Measurements from ENCODE around the gene ZNF454. TPM values are rescaled to one million over a fixed set of nuclear protein-coding genes. Genes with fewer than 3 reads are reported as not detected.

The ZNF454 gene
- total RNA-seq (2021) = not detected in 2 replicates
- percentile 6 among the genes with signal in this experiment for Bru-seq, nascent RNA
- percentile 3 among the genes with signal in this experiment for BruChase-seq, experiment 1, labeled RNA remaining after a 2-hour chase
- not detected for BruChase-seq, experiment 2, labeled RNA remaining after a 6-hour chase
- long read RNA-seq = 0 reads

DNA sequence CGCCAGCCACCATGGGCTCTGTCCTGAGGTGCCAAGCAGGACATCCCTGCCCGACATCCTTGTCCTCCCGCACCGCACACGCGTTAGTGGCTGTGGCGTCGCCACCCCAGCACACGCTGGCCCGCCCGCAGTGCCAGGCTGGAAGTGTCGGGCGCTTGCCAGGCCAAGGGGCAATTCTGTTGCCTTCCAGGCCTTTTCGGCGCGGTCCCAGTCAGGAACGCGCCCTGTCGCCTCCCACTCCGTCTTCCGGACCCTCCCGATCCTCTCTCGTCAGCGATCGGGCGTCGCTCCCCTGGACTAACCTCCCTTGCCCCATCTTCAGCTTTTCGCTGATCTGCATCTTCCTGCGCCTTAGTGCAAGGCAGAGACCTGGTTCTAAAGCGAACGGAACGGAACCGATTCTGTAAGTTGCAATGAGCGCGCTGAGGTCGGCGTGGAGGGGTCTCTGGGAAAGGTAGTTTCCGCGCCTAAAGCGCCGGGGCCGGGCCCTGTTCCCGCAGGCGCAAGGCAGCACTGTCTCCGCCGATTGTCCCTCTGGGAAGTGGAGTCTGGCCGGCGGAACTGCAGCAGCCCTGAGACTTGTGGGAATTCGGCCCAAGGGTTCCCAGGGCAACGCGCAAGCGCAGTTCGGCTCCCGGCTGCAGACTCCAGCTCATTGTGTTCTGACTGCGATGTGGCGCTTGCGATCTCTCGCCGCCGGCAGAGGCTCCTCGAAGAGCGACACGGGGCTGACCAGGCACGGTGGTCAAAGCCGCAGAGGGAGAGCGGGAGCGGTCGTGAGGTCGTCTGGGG, at the start of gene ZNF454:
Gene ZNF454 (plus strand): TSS at position 630 of the 792 bp plus-strand sequence. CDS start 1,594 bp downstream, outside the sequence.
- no peak for DNase-seq
- Histone ChIP-seq H3K27ac (no peak within 1 kb of the TSS), H3K4me3 (no peak within 1 kb of the TSS), H4K20me1 (ENCODE audit: insufficient read depth) (no peaks in the 10 kb centered on the region), H3K79me2 (ENCODE audit: low read depth) (no peaks in the 10 kb centered on the region), H3K9me2 (ENCODE audit: insufficient read depth) (no peaks in the 10 kb centered on the region), H3K4me1 (replicated peaks; ENCODE audit: insufficient read depth) (no peaks in the 10 kb centered on the region), H2AFZ (no peak within 1 kb of the TSS), H3K27me3 (ENCODE audit: insufficient read depth, low read depth) (peaks cover 6% of the 10 kb centered on the region), H3K36me3 (ENCODE audit: low read depth) (no peaks in the 10 kb centered on the region), H3F3A (ENCODE audit: insufficient read depth, low read depth) (no peaks in the 10 kb centered on the region), H3K9me3 (ENCODE audit: insufficient read depth, low read depth) (peaks cover 7% of the 10 kb centered on the region; the same call in 1 of the 2 replicates), H3K4me2 (no peak within 1 kb of the TSS)
- TF ChIP-seq EZH2 (IDR thresholded peaks at IDR 0.05; ENCODE audit: low read depth) = no peak
- TF ChIP-seq, protein P1, sequence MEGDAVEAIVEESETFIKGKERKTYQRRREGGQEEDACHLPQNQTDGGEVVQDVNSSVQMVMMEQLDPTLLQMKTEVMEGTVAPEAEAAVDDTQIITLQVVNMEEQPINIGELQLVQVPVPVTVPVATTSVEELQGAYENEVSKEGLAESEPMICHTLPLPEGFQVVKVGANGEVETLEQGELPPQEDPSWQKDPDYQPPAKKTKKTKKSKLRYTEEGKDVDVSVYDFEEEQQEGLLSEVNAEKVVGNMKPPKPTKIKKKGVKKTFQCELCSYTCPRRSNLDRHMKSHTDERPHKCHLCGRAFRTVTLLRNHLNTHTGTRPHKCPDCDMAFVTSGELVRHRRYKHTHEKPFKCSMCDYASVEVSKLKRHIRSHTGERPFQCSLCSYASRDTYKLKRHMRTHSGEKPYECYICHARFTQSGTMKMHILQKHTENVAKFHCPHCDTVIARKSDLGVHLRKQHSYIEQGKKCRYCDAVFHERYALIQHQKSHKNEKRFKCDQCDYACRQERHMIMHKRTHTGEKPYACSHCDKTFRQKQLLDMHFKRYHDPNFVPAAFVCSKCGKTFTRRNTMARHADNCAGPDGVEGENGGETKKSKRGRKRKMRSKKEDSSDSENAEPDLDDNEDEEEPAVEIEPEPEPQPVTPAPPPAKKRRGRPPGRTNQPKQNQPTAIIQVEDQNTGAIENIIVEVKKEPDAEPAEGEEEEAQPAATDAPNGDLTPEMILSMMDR (conservative IDR thresholded peaks at IDR 0.05) = no peak
- CTCF ChIA-PET = no interaction called here
- intact Hi-C loops (cut with micrococcal nuclease; ENCODE audit: unreplicated experiment) = no loop called here
- POLR2A ChIA-PET (ENCODE audit: unreplicated experiment) = no interaction called here
- BruUV-seq (replicated peaks) = no TSS peak

DNA sequence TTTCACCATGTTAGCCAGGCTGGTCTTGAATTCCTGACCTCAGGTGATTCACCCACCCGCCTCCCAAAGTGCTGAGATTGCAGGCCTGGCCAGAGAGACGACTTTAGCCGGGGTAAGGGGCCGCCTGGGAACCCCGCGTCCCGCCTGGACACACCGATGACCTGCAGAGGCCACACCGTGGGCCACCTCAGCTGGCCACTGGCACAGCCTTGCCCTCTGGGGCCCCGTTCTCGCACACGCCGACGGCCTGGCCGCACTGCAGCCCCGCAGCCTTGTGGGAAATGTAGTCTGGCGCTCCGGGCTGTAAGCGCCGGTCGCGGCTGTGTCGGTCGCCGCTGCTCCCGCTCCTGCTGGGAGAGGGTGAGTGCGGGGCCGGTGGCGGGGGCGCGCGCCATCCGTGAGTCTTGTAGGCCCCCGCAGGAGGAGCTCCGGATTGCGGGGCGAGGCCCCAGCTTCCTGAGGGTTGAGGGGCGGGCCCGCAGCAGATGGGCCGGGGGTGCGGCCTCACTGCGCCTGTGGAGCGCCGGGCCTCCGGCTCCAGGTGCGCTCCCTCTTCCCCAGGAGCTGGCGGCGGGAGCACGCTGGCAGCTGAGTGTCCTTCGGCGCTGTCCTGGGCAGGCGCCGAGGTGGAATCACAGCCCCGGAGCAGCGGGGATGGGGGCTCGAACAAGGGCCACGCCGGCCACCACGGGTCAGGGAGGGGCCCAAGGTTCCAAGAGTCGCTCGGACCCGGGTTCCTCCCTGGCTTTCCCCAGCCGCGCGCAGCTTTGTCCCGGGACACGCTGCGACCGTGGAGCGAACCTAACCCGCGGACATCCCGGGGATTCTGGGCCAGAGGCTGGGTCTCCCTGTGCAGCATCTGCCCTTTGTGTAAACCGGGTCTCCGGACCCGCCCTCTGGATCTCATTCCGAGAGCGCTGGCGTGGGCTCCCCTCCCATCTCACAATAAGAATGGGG, 45.1 kb upstream of the ZNF454 start, which contains the start of gene ZFP2:
Gene ZFP2 (plus strand): TSS at position 299 of the 957 bp plus-strand sequence. CDS start 35,401 bp downstream, outside the sequence.
- Histone ChIP-seq H3K4me2 (peak within 1 kb of the TSS; percentile 86), H3K9me2 (ENCODE audit: insufficient read depth) (no peaks in the 10 kb centered on the region), H3K36me3 (ENCODE audit: low read depth) (no peaks in the 10 kb centered on the region), H3K9me3 (ENCODE audit: insufficient read depth, low read depth) (peaks cover 15% of the 10 kb centered on the region; the same call in 1 of the 2 replicates), H3K27ac (no peak within 1 kb of the TSS), H3K4me1 (replicated peaks; ENCODE audit: insufficient read depth) (no peaks in the 10 kb centered on the region), H3K27me3 (ENCODE audit: insufficient read depth, low read depth) (0 out of 2 replicates have a peak, but pooled peaks cover 6% of the 10 kb centered on the region), H3F3A (ENCODE audit: insufficient read depth, low read depth) (no peaks in the 10 kb centered on the region), H4K20me1 (ENCODE audit: insufficient read depth) (no peaks in the 10 kb centered on the region), H3K4me3 (peak within 1 kb of the TSS; percentile 79), H2AFZ (peak within 1 kb of the TSS; percentile 93), H3K79me2 (ENCODE audit: low read depth) (no peaks in the 10 kb centered on the region)
- POLR2A ChIA-PET (ENCODE audit: unreplicated experiment) = no interaction called here
- DNase-seq = peak in 1 of 2 experiments; percentile 57
- no peak for TF ChIP-seq EZH2 (IDR thresholded peaks at IDR 0.05; ENCODE audit: low read depth)
- no TSS peak for BruUV-seq (replicated peaks)
- intact Hi-C loops (cut with micrococcal nuclease; ENCODE audit: unreplicated experiment) = loop anchor here (1.0 kb wide), 1 partner anchor 37 kb away; the partner anchor contains the start of gene ZNF354B
- CTCF ChIA-PET = no interaction called here

DNA sequence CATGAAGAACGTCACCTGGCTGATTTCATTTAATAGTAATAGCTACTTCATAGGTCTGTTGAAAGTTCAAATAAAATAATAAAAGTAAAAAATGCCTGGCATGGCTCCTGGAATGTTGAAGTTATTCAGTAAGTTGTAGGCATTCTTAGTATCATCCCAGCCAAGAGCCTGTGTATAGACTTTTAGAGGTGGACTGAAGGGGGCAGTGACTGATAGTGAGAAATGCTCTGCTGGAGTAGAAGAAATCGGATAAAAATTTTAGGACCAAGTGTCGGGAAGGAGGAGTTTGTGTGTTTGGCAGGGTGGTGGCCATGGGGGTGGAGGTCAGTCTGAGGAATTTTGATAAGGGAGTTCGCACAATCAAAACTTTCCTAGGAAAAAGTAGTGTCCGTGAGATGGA, 41.7 kb upstream of the ZNF454 start:
- Histone ChIP-seq H3K27ac (no peak overlapping the region), H3F3A (ENCODE audit: insufficient read depth, low read depth) (no peaks in the 10 kb centered on the region), H3K9me2 (ENCODE audit: insufficient read depth) (no peaks in the 10 kb centered on the region), H4K20me1 (ENCODE audit: insufficient read depth) (no peaks in the 10 kb centered on the region), H3K4me1 (replicated peaks; ENCODE audit: insufficient read depth) (no peaks in the 10 kb centered on the region), H3K36me3 (ENCODE audit: low read depth) (no peaks in the 10 kb centered on the region), H3K4me2 (no peak overlapping the region), H3K27me3 (ENCODE audit: insufficient read depth, low read depth) (0 out of 2 replicates have a peak, but pooled peaks cover 6% of the 10 kb centered on the region), H3K9me3 (ENCODE audit: insufficient read depth, low read depth) (peaks cover 12% of the 10 kb centered on the region; the same call in 1 of the 2 replicates), H2AFZ (no peak overlapping the region), H3K4me3 (no peak overlapping the region), H3K79me2 (ENCODE audit: low read depth) (no peaks in the 10 kb centered on the region)
- intact Hi-C loops (cut with micrococcal nuclease; ENCODE audit: unreplicated experiment) = no loop called here
- BruUV-seq (replicated peaks) = no TSS peak
- CTCF ChIA-PET = no interaction called here
- POLR2A ChIA-PET (ENCODE audit: unreplicated experiment) = no interaction called here
- TF ChIP-seq EZH2 (IDR thresholded peaks at IDR 0.05; ENCODE audit: low read depth) = no peak
- TF ChIP-seq, protein P1 (conservative IDR thresholded peaks at IDR 0.05) = no peak; the same call in 1 of the 2 replicates
- DNase-seq = no peak
